Suprapubic skin (tissue), 3 donors: ENCODE measurements around the gene GALNT9.

Experiments used
- CTCF ChIP-seq, 2 donors: fragments of 200-600 bp in 1 of 2; fragments of 450-650 bp in 1 of 2; sonication (generic) in 1 of 2; IDR thresholded peaks; one replicate each; pipeline ENCODE4 v1.5.1; 2016 to 2019; ENCODE audit warnings: antibody characterized with exemption in 2 of 2, mild to moderate bottlenecking in 1 of 2, moderate library complexity in 1 of 2
- POLR2AphosphoS5 ChIP-seq, 3 donors: sonication (generic); formaldehyde crosslinking; IDR thresholded peaks; one replicate each; pipeline ENCODE4 v1.6.1; 2017; ENCODE audit warnings: antibody characterized with exemption in 3 of 3

GRCh38 chr12:132273992-132274334 is 55.4 kb downstream of the GALNT9 start:
- TF ChIP-seq CTCF (IDR thresholded peaks at IDR 0.05) (no peak), POLR2AphosphoS5 (IDR thresholded peaks at IDR 0.05) (no peak)
